Colonic mucosa (tissue), 4 donors: ENCODE measurements around the gene TRAIP. TPM values are rescaled to one million over a fixed set of nuclear protein-coding genes. Genes with fewer than 3 reads are reported as not detected.

ENCODE experiments used
- DNase-seq: peaks from one replicate; pipeline ENCODE4 v3.0.0-alpha.2; 2020
- H3K27ac ChIP-seq: fragments of 200-600 bp; one replicate; pipeline ENCODE4 v1.8.0; 2021
- H3K27me3 ChIP-seq: fragments of 200-600 bp; one replicate; pipeline ENCODE4 v1.8.0; 2021
- H3K36me3 ChIP-seq: fragments of 200-600 bp; one replicate; pipeline ENCODE4 v1.8.0; 2021
- H3K4me1 ChIP-seq: fragments of 200-600 bp; one replicate; pipeline ENCODE4 v1.8.0; 2021; ENCODE audit warnings: mild to moderate bottlenecking
- H3K4me3 ChIP-seq: fragments of 200-600 bp; one replicate; pipeline ENCODE4 v1.8.0; 2021
- H3K9ac ChIP-seq, 2 donors: one replicate each; pipeline ENCODE4 v1.7.0; 2013; ENCODE audit warnings: control low read depth in 2 of 2, low read depth in 2 of 2, low read length in 2 of 2
- H3K9me3 ChIP-seq: fragments of 200-600 bp; one replicate; pipeline ENCODE4 v1.8.0; 2021
- CTCF ChIP-seq: fragments of 200-600 bp; IDR thresholded peaks from one replicate; pipeline ENCODE4 v1.8.0; 2022; ENCODE audit warnings: antibody characterized with exemption, mild to moderate bottlenecking
- intact Hi-C: fragments of 100-400 bp; cut with DNase I; formaldehyde crosslinking; loops from one replicate; pipeline ENCODE4 v1.14.1; 2022
- total RNA-seq, 2 donors: library from RNA; stranded (reverse); fragmentation: NEBNext Ultra II Directional in 1 of 2; extraction: Animal tissue kit (Norgen Biotek cat#: 25700) in 1 of 2; gene quantifications; one replicate each; pipeline ENCODE4 v1.2.1, GENCODE V29; 2021
- donor health status: healthy.
- donor health status: DM: no; HTN: no; CAD: no.
- donor health status: DM: no; HTN: no; CAD: no.

TRAIP gene
- total RNA-seq, 2 donors from 2014 or later, result 3.6 to 19.7 TPM

GRCh38 chr3:49799761-49800160 is 56.6 kb downstream of the TRAIP start, which contains the start of gene CDHR4:
CDHR4 (minus strand) TSS chr3:49799873; CDS start chr3:49799812, 61 bp downstream.
- Histone ChIP-seq H3K27me3 (peaks cover 7% of the 10 kb centered on the region), H3K9me3 (no peaks in the 10 kb centered on the region), H3K36me3 (no peaks in the 10 kb centered on the region), H3K4me3 (no peak within 1 kb of the TSS), H3K9ac (no peak within 1 kb of the TSS), H3K27ac (no peak within 1 kb of the TSS), H3K4me1 (peaks cover 5% of the 10 kb centered on the region)
- no peak for TF ChIP-seq CTCF
- intact Hi-C loops, result no loop called here
- no peak for DNase-seq

GRCh38 chr3:49799105-49799504 is 57.3 kb downstream of the TRAIP start:
- Histone ChIP-seq H3K4me3 (no peak overlapping the region), H3K27me3 (peaks cover 5% of the 10 kb centered on the region), H3K4me1 (peaks cover 5% of the 10 kb centered on the region), H3K36me3 (no peaks in the 10 kb centered on the region), H3K9ac (no peak overlapping the region), H3K9me3 (no peaks in the 10 kb centered on the region), H3K27ac (no peak overlapping the region)
- no peak for TF ChIP-seq CTCF
- intact Hi-C loops, result no loop called here
- no peak for DNase-seq

GRCh38 chr3:49794926-49795905 is 61.1 kb downstream of the TRAIP start:
- DNase-seq, result no peak
- intact Hi-C loops, result no loop called here

GRCh38 chr3:49794431-49794830 is 61.9 kb downstream of the TRAIP start:
- Histone ChIP-seq H3K27me3 (no peaks in the 10 kb centered on the region), H3K9me3 (no peaks in the 10 kb centered on the region), H3K27ac (no peak overlapping the region), H3K4me1 (no peaks in the 10 kb centered on the region), H3K9ac (no peak overlapping the region), H3K4me3 (no peak overlapping the region), H3K36me3 (no peaks in the 10 kb centered on the region)
- no peak for TF ChIP-seq CTCF
- intact Hi-C loops, result no loop called here
- no peak for DNase-seq

More at GRCh38 chr3:49794926-49795905, 61.1 kb downstream of the TRAIP start:
- H3K4me1 ChIP-seq, result no peaks in the 10 kb centered on the region
- no peaks in the 10 kb centered on the region for H3K36me3 ChIP-seq
- H3K27me3 ChIP-seq, result no peaks in the 10 kb centered on the region
- H3K9ac ChIP-seq, result no peak overlapping the region
- no peak overlapping the region for H3K27ac ChIP-seq
- H3K4me3 ChIP-seq, result no peak overlapping the region
- no peak for TF ChIP-seq CTCF
- no peaks in the 10 kb centered on the region for H3K9me3 ChIP-seq

- intact Hi-C loops, result no loop called here
- TF ChIP-seq CTCF, result no peak
- H3K9ac ChIP-seq, result no peak overlapping the region
- no peaks in the 10 kb centered on the region for H3K27me3 ChIP-seq
- no peak overlapping the region for H3K4me3 ChIP-seq
- no peaks in the 10 kb centered on the region for H3K4me1 ChIP-seq
- no peak for DNase-seq
- H3K27ac ChIP-seq, result no peak overlapping the region
- no peaks in the 10 kb centered on the region for H3K9me3 ChIP-seq
- no peaks in the 10 kb centered on the region for H3K36me3 ChIP-seq
Observed at GRCh38 chr3:49793486-49794085, 62.8 kb downstream of the TRAIP start.
